Suprapubic skin (tissue), 4 donors: ENCODE data around the gene JSRP1. TPM values are rescaled to one million over a fixed set of nuclear protein-coding genes. Genes with fewer than 3 reads are reported as not detected.

Source experiments
- DNase-seq, 2 donors: peaks; one replicate each; pipeline ENCODE4 v3.0.0-alpha.2; 2019; ENCODE audit warnings: low spot score in 2 of 2
- H3K27ac ChIP-seq: fragments of 200-600 bp; sonication (generic); one replicate; pipeline ENCODE4 v1.5.1; 2019
- H3K27me3 ChIP-seq: fragments of 200-600 bp; sonication (generic); one replicate; pipeline ENCODE4 v1.5.1; 2019
- H3K36me3 ChIP-seq: fragments of 200-600 bp; sonication (generic); one replicate; pipeline ENCODE4 v1.5.1; 2019
- H3K4me1 ChIP-seq: fragments of 200-600 bp; sonication (generic); one replicate; pipeline ENCODE4 v1.5.1; 2019
- H3K4me3 ChIP-seq: fragments of 200-600 bp; sonication (generic); one replicate; pipeline ENCODE4 v1.5.1; 2019; ENCODE audit warnings: mild to moderate bottlenecking
- H3K9me3 ChIP-seq: fragments of 200-600 bp; sonication (generic); one replicate; pipeline ENCODE4 v1.5.1; 2019
- EP300 ChIP-seq: sonication (generic); formaldehyde crosslinking; IDR thresholded peaks from one replicate; pipeline ENCODE4 v1.6.1; 2017; ENCODE audit warnings: antibody characterized with exemption
- POLR2A ChIP-seq, 2 donors: fragments of 450-650 bp; IDR thresholded peaks; one replicate each; pipeline ENCODE4 v1.6.1; 2017; ENCODE audit warnings: antibody characterized with exemption in 2 of 2, mild to moderate bottlenecking in 2 of 2, moderate library complexity in 2 of 2
- POLR2AphosphoS5 ChIP-seq, 3 donors: sonication (generic); formaldehyde crosslinking; IDR thresholded peaks; one replicate each; pipeline ENCODE4 v1.6.1; 2017; ENCODE audit warnings: antibody characterized with exemption in 3 of 3
- WGBS: methylation state at CpG from one replicate; pipeline ENCODE4 v1.1.5; 2018; 5-methylcytosine and 5-hydroxymethylcytosine counted together
- total RNA-seq, 4 donors: library from RNA; depleted of rRNA; stranded (reverse); fragments of >200 nt; gene quantifications; one replicate each; pipeline ENCODE4 v1.1.0, GENCODE V29; 2016
- TF ChIP-seq, protein P1 (sequence below), 2 donors: fragments of 200-600 bp in 1 of 2; fragments of 450-650 bp in 1 of 2; sonication (generic) in 1 of 2; IDR thresholded peaks; one replicate each; pipeline ENCODE4 v1.5.1; 2016 to 2019; ENCODE audit warnings: antibody characterized with exemption in 2 of 2, mild to moderate bottlenecking in 1 of 2, moderate library complexity in 1 of 2

JSRP1 gene
- total RNA-seq, 4 donors from 2014 or later: not detected

DNA sequence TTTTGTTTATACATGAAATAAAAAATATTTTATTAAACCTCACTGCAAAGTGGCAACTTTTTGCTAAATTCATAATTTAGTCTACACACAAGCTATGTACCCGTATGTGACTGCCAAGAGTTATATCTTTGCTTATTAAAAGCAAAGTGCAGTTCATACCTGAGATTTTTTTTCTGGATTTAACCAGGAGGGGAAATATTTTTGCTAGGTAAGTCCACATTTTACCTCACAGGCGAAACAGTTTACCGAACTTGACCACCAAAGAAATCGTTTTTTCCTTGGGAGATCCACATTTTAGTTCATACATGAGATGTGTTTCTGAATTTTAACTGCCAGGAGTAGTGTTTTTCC is 12.2 kb upstream of the JSRP1 start:
- no peak for TF ChIP-seq POLR2A (IDR thresholded peaks at IDR 0.05)
- TF ChIP-seq, protein P1, sequence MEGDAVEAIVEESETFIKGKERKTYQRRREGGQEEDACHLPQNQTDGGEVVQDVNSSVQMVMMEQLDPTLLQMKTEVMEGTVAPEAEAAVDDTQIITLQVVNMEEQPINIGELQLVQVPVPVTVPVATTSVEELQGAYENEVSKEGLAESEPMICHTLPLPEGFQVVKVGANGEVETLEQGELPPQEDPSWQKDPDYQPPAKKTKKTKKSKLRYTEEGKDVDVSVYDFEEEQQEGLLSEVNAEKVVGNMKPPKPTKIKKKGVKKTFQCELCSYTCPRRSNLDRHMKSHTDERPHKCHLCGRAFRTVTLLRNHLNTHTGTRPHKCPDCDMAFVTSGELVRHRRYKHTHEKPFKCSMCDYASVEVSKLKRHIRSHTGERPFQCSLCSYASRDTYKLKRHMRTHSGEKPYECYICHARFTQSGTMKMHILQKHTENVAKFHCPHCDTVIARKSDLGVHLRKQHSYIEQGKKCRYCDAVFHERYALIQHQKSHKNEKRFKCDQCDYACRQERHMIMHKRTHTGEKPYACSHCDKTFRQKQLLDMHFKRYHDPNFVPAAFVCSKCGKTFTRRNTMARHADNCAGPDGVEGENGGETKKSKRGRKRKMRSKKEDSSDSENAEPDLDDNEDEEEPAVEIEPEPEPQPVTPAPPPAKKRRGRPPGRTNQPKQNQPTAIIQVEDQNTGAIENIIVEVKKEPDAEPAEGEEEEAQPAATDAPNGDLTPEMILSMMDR (IDR thresholded peaks at IDR 0.05): no peak
- no peak for TF ChIP-seq EP300
- no peak for TF ChIP-seq POLR2AphosphoS5 (IDR thresholded peaks at IDR 0.05)
- no peak for DNase-seq
- 79% methylated on average over 4 of the region's 4 CpGs for WGBS
- Histone ChIP-seq H3K36me3 (peaks cover 15% of the 10 kb centered on the region), H3K9me3 (no peaks in the 10 kb centered on the region), H3K27me3 (no peaks in the 10 kb centered on the region), H3K27ac (no peak overlapping the region), H3K4me3 (peak overlapping the region; percentile 99), H3K4me1 (peaks cover 50% of the 10 kb centered on the region)

DNA sequence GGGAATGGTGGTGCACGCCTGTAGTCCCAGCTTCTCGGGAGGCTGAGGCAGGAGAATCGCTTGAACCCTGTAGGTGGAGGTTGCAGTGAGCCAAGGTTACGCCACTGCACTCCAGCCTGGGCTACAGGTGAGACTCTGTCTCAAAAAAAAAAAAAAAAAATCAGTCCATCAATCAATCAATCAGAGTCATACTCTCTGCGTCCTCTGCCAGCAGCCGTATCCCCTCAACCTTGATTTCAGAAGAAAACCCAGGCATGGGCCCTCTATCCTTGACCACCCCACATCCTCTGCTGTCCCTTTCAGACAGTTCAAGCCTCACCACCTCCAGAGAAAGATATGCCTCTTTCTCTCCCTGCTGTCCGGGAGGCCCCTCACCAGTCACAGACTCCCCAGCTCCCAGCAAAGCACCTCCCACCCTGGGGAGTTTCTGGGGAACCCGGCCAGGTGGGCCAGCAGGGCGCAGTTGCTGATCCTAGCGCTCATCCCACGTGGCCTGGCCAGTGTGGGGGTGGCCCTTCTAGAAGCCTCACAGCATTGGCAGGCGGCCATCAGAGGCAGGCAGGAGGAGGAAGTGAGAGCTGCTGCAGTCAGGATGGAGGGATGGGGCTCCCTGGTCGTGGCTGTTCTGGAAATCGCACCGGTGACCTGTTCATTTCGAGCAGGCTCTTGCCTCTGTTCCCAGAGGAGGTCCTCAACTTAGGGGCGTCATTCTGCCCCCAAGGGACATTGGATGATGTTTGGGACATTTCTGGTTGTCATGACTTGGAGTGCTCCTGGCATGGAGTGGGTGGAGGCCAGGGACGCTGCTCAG is 10.2 kb upstream of the JSRP1 start:
- H3K4me1 ChIP-seq: peaks cover 29% of the 10 kb centered on the region
- H3K27me3 ChIP-seq: no peaks in the 10 kb centered on the region
- H3K27ac ChIP-seq: no peak overlapping the region
- H3K9me3 ChIP-seq: no peaks in the 10 kb centered on the region
- H3K36me3 ChIP-seq: no peaks in the 10 kb centered on the region
- peak in 1 of 2 donors; percentile 90 for DNase-seq
- H3K4me3 ChIP-seq: no peak overlapping the region
- 58% methylated on average over 14 of the region's 18 CpGs for WGBS
- TF ChIP-seq POLR2AphosphoS5 (IDR thresholded peaks at IDR 0.05) (no peak), EP300 (no peak), POLR2A (IDR thresholded peaks at IDR 0.05) (peak in 1 of 2 donors; percentile 3)
- TF ChIP-seq, protein P1 (IDR thresholded peaks at IDR 0.05): no peak

DNA sequence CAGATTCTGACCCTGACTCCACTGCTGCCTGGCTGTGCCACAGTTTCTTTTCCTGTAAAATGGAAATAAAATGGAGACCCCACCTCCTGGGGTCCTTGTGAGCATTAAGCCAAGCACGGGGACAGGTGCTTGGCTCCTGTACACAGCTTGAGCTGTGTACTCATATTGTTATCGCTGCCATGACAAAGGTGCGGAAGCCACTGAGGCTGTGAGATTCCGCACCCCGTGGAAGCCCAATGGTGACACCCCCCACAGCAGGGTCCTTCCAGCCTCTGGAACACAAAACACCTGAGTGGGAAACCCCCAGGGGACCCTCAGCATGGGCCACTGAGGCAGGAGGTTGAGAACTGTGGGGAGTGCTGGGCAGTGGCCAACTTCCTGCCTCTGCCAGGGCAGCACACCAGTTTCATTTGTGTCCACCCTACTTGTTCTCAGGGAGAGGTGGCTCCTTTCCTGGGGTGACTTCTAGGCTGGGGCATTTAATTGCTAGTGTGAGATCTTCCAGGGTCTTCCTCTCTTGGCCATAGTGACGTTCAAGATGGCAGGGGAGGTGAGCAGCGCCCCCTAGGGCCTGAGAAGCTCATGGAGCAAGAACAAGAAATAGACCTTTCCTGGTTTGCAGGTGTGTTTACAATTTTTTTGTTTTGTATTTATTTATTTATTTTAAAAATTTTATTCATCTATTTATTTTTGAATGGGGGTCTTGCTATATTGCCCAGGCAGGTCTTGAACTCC is 5.4 kb upstream of the JSRP1 start:
- Histone ChIP-seq H3K9me3 (no peaks in the 10 kb centered on the region), H3K4me1 (peaks cover 16% of the 10 kb centered on the region), H3K4me3 (no peak overlapping the region), H3K27ac (no peak overlapping the region), H3K36me3 (no peaks in the 10 kb centered on the region), H3K27me3 (no peaks in the 10 kb centered on the region)
- DNase-seq: no peak
- WGBS: 39% methylated on average over 3 of the region's 7 CpGs
- no peak for TF ChIP-seq POLR2A (IDR thresholded peaks at IDR 0.05)
- TF ChIP-seq, protein P1 (IDR thresholded peaks at IDR 0.05): peak; percentile 16 to 48
- TF ChIP-seq POLR2AphosphoS5 (IDR thresholded peaks at IDR 0.05): no peak
- no peak for TF ChIP-seq EP300

DNA sequence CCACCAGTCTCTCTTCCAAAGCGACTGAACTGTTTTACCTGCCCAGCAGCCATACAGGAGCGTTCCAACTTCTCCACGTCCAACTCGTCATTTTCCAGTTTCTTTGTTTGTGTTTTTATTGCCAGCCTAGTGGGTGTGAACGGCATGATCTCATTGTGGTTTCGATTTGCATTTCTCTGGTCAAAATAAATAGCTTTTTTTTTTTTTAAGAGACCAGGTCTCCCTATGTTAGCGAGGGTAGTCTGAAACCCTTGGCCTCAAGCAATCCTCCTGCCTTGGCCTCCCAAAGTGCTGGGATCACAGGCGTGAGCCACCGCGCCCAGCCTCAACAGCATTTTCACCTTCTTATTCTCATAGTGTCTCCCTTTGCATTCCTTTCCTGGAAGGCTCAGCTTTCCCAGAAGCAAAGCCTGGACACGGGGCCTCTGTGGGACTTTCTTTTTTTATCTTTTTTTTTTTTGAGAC is 4.2 kb upstream of the JSRP1 start:
- WGBS: 52% methylated on average over 11 of the region's 11 CpGs
- H3K27ac ChIP-seq: peak overlapping the region; percentile 76

More for the DNA sequence above, 4.2 kb upstream of the JSRP1 start:
- DNase-seq: no peak
- no peak for TF ChIP-seq POLR2A (IDR thresholded peaks at IDR 0.05)
- no peak for TF ChIP-seq POLR2AphosphoS5 (IDR thresholded peaks at IDR 0.05)
- no peak for TF ChIP-seq EP300
- TF ChIP-seq, protein P1 (IDR thresholded peaks at IDR 0.05): no peak
- H3K9me3 ChIP-seq: no peaks in the 10 kb centered on the region
- peaks cover 12% of the 10 kb centered on the region for H3K4me1 ChIP-seq
- H3K27me3 ChIP-seq: no peaks in the 10 kb centered on the region
- no peak overlapping the region for H3K4me3 ChIP-seq
- H3K36me3 ChIP-seq: no peaks in the 10 kb centered on the region
